Transverse colon (tissue), 4 donors: ENCODE measurements around the gene FCHSD2.

Experiments used
- CTCF ChIP-seq, 5 experiments: fragments of 200-600 bp in 3 of 5; fragments of 450-650 bp in 2 of 5; sonication (generic) in 3 of 5; IDR thresholded peaks; 1 replicate in 2 of 5; 2 replicates in 3 of 5; pipeline ENCODE4 v1.5.1; 2016 to 2017; ENCODE audit warnings: antibody characterized with exemption in 5 of 5, inconsistent platforms in 3 of 5, mild to moderate bottlenecking in 2 of 5, moderate library complexity in 1 of 5
- EP300 ChIP-seq: sonication (generic); formaldehyde crosslinking; IDR thresholded peaks from one replicate; pipeline ENCODE4 v1.6.1; 2017; ENCODE audit warnings: antibody characterized with exemption, low read depth
- POLR2A ChIP-seq: fragments of 450-650 bp; IDR thresholded peaks from one replicate; pipeline ENCODE4 v1.6.1; 2016; ENCODE audit warnings: antibody characterized with exemption, mild to moderate bottlenecking, moderate library complexity
- POLR2AphosphoS5 ChIP-seq, 3 donors: sonication (generic); formaldehyde crosslinking; IDR thresholded peaks; one replicate each; pipeline ENCODE4 v1.6.1; 2016; ENCODE audit warnings: antibody characterized with exemption in 3 of 3

- TF ChIP-seq POLR2AphosphoS5 (IDR thresholded peaks at IDR 0.05) (no peak), CTCF (IDR thresholded peaks at IDR 0.05) (no peak), POLR2A (no peak), EP300 (no peak)
These were observed 324.2 kb downstream of the FCHSD2 start for GRCh38 chr11:72817966-72818365.
